Femur (tissue), 1 donor: ENCODE measurements around the gene ARNT2.
"Not testable (repeated sequence)": the region's sequence is repeated elsewhere in the genome, so short reads cannot be mapped to it uniquely, and the experiment has no call there.

Experiments
- DNase-seq: peaks from one replicate; pipeline ENCODE4 v3.0.0-alpha.2; 2017

ARNT2 gene

GRCh38 chr15:80404057-80404760 lies at the start of gene ARNT2:
ARNT2 (plus strand) TSS chr15:80404382; CDS start chr15:80404516, 134 bp downstream.
- peak; percentile 57 for DNase-seq

DNA sequence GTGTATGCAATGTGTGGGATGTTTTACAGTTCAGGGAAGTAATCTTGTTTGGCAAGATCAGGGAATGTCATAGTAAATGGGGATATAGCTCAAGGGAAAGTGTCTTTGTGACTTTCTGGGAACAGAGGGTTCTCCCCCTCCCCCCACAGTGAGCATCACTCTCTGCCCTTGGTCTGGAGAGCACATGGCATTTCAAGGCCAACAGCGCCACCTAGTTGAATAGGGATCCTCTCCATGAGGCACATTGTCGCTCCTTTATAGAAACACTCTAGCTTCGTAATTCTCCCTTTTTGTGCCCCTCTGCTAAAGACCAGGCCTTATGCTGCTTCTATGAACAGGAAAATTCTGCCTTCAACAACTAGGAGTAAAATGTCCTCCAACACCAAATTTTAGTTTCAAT lies 37.1 kb upstream of the ARNT2 start:
- no peak for DNase-seq

DNA sequence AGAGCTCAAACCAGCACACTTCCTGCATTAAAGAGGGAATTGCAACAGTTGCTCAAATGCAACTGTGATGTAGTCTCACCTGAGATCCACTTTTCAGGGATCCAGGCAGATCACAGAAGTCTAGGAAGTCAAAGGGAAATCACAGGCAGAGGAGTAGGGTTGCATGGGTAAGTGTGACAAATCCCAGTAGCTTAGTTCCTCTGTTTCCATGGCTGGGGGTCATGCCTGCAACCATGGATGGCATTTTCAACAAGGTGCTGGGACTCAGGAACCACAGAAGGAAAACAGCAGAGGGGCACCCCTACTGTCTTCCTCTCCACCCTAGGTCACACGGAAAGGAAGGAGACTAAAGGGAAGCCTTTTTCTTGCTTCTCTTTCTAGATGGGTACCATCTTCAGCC lies 36.5 kb upstream of the ARNT2 start:
- no peak for DNase-seq

DNA sequence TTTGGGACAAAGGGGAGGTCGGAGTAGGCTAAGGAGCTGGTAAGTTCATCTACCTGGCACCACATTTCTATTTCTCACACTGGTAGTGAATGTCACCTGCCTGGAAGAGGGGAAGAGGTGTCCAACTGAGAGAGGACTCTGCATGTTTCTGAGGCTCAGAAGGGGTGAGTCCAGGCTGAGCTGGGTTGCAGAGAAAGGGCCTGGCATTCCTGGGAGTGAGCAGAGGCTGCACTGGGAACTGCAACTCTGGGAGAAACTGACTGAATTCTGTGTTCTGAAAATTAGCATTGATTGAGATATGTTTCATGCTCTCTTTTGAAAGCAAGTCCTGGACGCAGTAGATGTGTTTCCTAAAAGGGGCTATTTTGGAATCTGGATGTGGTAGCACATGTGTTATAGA lies 32.3 kb upstream of the ARNT2 start:
- DNase-seq: no peak

DNA sequence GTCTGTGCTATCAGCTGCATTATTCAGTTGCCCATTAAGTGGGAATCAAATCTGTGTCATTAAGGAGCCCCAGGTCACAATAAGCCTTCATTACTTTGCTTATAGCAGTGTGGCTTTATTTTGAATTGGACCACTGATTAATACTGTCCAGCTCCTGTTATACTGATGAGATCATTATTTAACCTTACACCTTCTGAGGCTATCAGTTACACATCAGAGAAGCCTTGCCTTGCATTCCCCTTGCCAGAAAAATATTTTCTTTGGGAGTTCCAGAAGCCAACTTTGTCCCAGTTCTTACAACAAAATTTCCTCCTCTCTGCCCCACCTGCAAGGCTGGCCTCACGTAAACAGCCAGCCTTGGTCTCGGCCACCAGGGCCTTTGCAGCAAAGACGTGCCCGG lies 29.7 kb upstream of the ARNT2 start:
- DNase-seq: no peak

GRCh38 chr15:80375968-80376891 lies 28.0 kb upstream of the ARNT2 start:
- no peak for DNase-seq

DNA sequence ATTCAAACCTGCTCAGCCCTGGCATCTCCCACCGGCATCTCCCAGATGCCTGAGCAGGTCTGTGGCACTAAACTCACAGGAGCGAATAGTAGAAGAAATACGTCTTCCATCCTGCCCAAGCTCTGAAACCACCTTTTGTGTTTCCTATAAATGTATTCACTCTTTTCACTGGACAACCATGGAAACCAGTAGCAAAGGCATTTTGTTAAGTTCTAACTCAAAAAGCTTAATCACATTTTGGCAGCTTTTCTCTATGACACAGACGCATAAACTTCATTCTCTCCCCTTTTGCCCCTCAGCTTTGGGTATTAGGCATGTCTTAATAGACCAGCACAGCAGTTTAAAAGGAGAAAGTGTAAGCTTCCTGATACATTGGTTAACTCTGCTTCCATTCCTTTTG lies 24.5 kb upstream of the ARNT2 start:
- no peak for DNase-seq

GRCh38 chr15:80380154-80380553 lies 24.0 kb upstream of the ARNT2 start:
- DNase-seq: no peak

GRCh38 chr15:80382285-80382684 lies 21.9 kb upstream of the ARNT2 start:
- no peak for DNase-seq

DNA sequence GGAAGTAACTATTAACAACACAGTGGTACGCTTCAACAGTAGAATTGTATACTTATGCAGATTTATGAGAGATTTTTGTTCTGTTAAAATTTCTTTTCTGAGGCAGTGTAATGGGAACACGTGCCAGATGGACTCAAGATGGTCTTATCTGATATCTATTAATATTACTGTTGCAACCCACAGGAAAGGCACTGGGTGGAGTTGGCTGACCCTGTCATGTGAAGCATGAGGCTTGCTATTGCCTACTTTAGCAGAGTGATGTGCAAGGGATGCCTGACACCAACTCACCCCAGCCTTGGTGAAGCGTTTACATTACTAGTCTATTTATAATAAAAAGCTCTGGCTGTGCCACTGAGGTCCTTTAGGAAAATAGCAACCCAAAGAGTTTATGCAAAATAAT lies 19.8 kb upstream of the ARNT2 start:
- DNase-seq: no peak

DNA sequence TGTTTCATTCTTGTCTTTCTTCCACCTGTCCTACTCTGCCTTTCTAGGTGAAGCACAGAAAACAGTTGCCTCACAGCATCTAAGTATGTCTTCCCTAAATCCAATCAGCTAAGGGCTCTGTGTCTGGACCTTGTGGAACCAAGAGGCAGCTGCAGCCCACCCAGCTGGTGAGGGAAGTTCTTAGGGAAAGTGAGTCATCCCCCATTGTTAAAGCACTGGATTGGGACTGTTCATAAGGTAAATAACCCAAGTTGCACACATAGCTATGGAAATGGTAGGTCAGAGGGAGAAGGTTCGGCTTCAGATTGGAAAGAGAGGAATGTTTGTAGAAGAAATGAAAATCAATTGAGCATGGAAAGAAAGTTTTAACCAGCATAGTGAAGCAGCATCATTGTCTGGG lies 18.0 kb upstream of the ARNT2 start:
- DNase-seq: no peak

GRCh38 chr15:80388326-80388725 lies 15.9 kb upstream of the ARNT2 start:
- no peak for DNase-seq

DNA sequence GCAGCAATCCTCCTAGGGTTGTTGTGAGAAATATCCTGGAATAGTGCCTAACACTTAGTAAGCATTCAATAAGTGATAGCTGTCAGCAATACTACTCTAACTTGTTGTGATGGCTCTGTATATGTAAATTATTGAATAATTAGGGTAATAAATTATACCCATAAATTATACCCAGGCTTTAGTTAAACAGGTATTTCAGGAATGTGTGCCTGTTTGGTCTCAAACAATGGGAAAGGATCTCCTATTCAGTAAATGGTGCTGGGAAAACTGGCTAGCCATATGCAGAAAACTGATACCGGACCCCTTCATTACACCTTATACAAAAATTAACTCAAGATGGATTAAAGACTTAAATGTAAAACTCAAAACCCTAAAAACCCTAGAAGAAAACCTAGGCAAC lies 14.8 kb upstream of the ARNT2 start:
- DNase-seq: no peak

DNA sequence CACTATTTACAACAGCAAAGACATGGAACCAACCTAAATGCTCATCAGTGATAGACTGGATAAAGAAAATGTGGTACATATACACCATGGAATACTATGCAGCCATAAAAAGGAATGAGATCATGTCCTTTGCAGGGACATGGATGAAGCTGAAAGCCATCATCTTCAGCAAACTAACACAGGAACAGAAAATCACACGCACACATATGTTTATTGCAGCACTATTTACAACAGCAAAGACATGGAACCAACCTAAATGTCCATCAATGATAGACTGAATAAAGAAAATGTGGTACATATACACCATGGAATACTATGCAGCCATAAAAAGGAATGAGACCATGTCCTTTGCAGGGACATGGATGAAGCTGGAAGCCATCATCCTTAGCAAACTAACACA lies 13.2 kb upstream of the ARNT2 start:
- DNase-seq: not testable (repeated sequence)

DNA sequence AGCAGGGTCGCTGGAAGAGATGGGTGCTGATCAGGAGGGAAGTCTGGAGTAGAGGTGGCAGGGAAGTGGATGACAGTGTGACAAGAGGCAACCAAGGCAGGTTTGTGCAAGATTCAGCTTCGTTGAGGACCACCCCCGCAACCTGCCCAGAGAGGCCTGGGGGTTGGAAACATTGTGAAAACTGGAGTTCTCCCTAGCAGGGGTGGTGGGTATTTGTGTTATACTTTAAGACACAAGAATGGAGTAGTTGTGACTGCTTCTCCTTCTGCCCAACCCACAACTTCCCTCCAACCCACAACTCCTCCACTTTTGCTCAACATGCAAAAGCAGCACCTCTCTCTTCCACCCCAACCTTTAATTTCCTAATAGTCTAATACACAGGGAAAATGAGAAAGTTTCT lies 8.6 kb upstream of the ARNT2 start:
- DNase-seq: no peak

- DNase-seq: no peak
These were observed 8.1 kb upstream of the ARNT2 start for GRCh38 chr15:80396096-80396495.

- no peak for DNase-seq
These were observed 4.7 kb upstream of the ARNT2 start for GRCh38 chr15:80399508-80399907.

DNA sequence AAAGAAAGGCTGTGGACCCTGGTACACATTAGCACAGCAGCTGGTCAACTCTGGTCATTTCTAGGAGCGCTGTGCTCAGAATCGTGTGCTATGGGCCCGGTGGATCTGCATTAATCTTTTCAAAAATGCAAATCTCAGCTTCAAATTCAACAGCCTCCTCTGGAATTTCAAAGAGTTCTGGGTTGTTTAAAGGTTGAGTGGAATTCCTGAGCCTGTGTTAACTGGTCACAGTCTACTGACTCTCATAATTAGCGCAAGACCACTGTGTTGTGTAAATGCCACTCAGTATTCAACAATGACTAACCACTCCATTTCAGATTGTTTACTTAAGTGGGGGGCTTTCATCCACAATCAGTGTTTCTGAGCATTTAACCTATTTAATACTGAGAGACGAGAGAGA lies 2.7 kb upstream of the ARNT2 start:
- DNase-seq: no peak

GRCh38 chr15:80402339-80402738 lies 1.8 kb upstream of the ARNT2 start:
- DNase-seq: no peak

DNA sequence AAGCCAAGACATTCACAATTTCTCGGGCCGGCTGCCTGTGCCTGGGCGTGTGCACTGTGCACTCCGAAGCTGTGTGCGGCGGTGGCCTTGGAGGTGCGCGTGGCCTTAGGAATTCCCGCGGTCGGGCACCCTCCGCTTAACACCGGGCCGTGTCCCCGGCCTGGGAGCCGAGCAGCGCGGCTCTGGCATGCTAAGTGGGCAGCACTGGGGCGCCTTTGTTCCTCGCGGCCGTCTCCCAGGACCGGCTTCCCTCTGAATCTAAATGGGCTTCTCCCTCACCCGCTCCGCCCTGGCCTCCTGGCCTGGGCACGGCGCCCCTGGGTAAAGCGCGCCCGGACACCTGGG lies 498 bp upstream of the ARNT2 start:
- DNase-seq: no peak

- peak; percentile 50 for DNase-seq
These were observed 775 bp downstream of the ARNT2 start for GRCh38 chr15:80404761-80405553.

DNA sequence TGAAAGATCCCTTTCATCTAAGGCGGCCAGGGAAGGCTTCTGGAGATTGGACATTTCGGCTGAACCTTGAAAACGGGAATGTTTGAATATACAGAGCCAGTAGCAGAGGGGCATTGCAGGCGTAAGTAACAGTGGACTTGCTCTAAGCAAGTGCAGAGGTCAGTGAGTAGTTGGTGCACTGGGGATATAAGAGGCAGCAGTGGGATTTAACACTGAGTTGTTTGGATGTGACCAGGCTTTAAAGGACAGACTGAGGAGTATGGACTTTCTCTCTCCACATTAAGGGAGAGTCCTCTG lies 1.3 kb downstream of the ARNT2 start:
- no peak for DNase-seq

GRCh38 chr15:80405970-80406369 lies 1.8 kb downstream of the ARNT2 start:
- no peak for DNase-seq

DNA sequence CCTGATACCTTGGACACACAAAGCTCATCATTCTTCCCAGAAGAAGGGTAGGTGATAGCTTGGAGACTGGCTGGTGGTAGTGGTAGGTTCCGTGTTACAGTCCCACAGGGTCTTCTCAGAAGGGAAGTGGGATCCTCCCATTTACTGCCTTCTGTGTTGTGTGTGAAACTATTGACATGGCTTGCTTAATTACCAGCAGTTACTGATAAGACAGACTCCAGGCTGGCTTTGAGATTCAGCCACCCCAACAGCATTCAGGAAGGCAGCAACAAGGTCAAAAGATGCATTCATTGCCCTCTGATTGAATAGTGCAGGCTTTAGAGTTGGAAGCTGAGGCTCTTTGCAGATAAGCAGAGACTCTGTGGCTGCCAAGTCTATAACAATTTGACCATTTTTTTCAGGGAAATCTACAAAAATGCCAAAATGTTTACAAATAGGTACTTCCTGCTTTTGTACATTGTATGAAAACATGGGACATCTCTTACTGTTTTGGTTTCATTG lies 7.7 kb downstream of the ARNT2 start:
- no peak for DNase-seq
